ENCODE measurements around the gene CORO1C.

DNA sequence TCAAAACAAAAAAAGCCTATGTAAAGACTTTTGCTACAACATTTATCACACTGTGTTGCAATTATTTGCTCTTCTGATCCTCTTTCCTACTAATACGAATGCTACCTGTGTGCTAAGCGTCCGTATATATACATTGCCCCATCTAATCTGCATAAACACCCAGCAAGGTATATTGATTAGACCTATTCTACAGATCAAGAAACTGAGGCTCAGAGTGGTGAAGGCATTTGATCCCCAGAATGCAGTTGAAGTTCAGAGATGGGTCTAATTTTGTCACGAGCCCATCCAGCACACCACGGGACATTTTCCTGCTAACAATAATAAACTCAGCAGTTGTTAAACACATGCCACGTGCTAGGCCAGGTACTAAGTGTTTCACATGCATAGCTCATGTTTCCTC, 25.1 kb upstream of the CORO1C start:
- TF ChIP-seq EGR1 (IDR thresholded peaks at IDR 0.05; ENCODE audit: low read depth in 2 of 2) (no peak), CTCF (IDR thresholded peaks at IDR 0.05; ENCODE audit: low read depth, low read length, missing input control) (no peak), JUND (IDR thresholded peaks at IDR 0.05) (no peak), REST (IDR thresholded peaks at IDR 0.05) (no peak), TAF1 (conservative IDR thresholded peaks at IDR 0.05) (no peak)

Measured in liver (tissue), 3 donors.